Renal cortical epithelial cell (primary cell): ENCODE results near the gene FAM53B. TPM values are rescaled to one million over a fixed set of nuclear protein-coding genes. Genes with fewer than 3 reads are reported as not detected.

Source experiments
- DNase-seq: peaks from one replicate; pipeline ENCODE4 v3.0.0-alpha.2; 2011; ENCODE audit warnings: low read depth
- total RNA-seq: library from RNA; depleted of rRNA; stranded (reverse); fragments of >200 nt; gene quantifications from 2 replicates; pipeline ENCODE4 v1.2.3, GENCODE V29; 2014

FAM53B gene
- total RNA-seq, 1 donor from 2014 or later, result 20.4 TPM

DNA sequence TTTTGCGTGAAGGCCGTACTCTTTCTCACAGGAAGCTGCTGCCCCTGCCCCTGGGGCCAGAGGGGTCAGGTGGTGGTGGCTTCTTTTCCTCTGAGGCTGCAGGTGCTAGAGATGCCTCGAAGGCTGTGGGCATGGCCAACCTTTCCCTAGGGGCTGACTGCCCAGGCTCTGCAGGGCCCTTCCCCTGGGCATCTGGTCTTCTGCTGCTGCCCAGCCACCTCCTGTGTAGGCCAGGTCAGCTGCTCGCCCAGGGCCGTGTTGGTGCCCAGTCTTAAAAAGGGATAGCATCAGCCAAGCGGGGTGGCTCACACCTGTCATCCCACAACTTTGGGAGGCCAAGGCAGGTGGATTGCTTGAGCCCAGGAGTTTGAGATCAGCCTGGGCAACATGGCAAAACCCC is 114.3 kb downstream of the FAM53B start:
- DNase-seq, result no peak

- DNase-seq, result no peak
Measured at GRCh38 chr10:124629415-124629814, 114.8 kb downstream of the FAM53B start.

DNA sequence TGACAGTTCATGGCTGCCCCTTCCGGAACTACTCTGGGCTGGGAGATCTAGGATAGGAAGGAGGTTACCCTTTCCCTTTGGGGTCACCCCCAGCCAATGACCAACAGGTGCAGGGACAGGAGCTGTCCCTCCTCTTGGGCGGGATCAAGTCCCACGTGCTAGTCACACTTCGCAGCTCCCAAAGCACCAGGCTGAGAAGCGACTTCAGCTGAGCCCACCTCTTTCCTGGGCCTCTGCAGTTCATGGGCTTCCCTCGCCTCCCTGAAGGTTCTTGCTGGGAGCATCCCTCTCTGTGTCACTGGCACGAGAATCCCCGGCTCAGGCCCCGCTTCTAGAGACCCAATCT is 115.5 kb downstream of the FAM53B start:
- DNase-seq, result no peak

DNA sequence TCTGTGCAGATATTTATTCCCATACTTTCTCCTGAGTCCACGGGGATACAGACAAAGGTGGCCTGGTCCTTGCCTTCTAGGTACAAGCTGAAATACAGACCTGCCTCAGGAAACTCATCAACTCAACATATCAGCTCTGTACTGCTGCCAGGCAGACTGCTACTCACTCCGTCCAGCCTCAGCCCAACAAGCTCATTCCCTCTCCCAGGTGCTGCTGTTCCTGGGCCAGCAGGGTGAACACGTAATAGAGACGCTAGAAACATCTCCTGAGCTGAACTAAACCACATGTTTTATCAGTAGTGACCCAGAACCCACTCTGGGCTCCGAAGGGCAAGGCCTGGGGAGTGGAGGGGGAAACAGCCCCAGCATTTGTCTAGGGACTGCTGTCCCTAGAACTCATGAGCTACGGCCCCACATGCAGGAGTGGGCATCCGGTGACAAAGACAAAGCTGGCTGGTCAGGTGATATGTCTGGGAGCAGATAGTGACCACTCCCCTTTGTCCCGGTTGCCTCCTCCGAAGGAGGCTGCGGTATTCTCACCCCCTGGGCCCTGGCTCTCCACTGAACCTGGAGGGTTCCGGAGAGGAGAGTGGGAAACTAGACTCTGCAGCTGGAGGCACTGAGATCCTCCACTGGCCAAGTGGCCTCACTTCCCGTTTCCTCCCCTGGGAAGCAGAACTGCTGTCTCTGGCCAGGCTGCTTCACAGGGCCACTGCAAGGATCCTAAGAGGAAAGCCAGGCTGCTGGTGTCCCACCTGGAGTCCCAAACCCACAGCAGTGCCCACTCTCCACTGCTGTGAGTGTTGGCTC is 116.1 kb downstream of the FAM53B start:
- DNase-seq, result no peak

DNA sequence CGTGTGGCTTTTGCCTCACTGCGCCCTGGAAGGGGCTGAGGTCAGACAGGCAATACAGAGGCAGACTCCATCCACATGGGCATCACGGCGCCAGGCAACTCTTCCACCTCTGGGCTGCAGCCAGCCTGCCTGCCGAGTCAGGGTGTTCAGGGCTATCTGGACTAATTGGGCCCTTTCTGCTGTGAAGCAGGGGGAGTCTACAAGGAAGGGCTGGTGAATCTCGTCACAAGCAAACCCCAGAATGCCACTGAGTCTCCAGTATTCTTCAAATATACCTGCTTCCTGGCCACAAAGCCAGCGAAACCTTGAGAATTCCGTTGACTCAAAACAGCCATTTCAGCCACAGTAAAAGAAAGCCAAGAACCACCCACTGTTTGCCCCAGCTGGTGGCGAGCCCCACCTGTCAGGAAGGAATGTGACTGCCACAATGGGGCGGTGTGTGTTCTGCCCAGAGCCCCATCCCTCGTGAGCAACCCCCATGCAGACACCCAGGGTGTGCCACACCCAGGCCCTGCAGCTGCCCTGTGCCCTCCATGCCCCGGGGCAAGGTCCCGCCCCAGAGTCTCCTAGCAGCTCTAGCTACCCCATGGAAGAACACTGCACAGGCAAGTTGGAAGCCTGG is 117.3 kb downstream of the FAM53B start:
- DNase-seq, result no peak

- DNase-seq, result no peak
Measured at GRCh38 chr10:124625831-124626238, 118.3 kb downstream of the FAM53B start.

DNA sequence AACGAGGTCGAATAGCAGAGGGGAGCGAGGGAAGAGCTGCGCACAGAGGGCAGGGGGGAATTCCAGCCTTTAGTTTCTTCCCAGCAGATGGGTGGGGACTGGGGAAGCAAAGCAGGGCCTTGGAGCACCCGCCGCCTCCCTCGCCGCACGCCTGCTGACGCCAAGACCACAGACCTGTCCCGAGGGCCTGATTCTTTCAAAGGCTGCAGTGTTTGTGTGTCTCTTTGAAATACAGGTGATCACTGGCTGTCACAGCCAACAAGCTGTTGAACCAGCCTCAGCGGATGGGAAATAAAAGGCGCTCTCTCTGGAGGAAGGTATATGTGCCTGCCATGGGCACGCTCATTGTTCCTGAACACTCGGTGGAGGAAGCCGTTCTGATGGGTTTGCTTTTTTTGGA is 119.3 kb downstream of the FAM53B start:
- no peak for DNase-seq

DNA sequence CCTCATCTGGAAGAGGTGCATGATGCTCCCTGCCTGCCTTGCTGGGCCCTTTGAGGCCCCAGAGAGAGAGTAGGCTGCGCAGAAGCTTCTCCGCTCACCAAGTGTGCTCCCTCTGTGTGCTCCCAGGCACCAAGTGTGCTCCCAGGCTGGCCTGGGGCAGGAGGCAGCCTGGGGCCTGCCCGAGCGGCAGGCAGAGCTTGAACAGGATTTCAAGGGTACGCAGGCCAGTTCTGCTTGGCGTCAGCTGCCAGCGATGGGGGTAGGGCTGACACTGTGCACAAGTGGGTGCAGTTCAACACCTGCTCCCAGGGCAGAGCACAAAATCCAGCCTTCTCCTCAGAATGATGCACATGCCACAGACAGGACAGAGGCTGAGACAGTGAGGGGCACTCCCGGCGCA is 119.7 kb downstream of the FAM53B start:
- no peak for DNase-seq

DNA sequence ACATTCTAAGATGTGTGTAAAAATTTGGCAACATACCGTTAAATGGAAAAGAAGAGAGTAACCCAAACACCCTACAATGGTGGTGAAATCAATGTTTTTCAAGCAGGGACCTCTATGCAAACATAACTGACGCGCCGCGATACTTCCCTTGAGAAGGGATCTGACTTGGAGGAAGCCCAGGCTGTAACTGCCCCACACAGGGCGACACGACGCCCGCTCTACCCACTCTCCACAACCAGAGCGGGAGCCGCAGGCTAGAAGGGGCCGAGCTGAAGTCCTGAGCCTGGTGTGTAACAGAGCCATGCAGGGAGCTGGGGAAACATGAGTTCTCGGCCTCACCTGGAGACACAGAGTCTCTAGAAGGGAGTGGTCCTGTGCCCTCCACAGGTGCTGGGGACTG is 120.2 kb downstream of the FAM53B start:
- DNase-seq, result no peak

- DNase-seq, result no peak
Measured at GRCh38 chr10:124622866-124623536, 121.2 kb downstream of the FAM53B start.

DNA sequence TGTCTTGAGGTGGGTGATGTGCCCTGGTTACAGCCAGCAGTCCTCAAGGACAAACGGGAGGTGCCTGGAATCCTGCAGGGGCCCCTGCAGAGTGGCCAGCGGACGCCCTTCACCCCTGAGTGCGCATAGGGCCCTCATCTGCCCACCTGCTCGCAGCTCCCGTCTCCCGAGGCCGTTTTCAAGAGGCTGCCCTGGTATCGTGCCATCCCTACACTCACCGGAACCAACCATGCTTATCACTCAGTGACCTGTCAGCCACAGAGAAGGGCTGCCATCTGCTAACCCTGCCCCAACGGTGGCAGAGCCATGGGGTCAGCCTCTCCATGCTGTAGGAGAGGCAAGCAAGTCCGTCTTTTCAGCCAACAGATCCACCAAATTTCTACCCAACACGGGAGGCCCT is 122.0 kb downstream of the FAM53B start:
- no peak for DNase-seq

DNA sequence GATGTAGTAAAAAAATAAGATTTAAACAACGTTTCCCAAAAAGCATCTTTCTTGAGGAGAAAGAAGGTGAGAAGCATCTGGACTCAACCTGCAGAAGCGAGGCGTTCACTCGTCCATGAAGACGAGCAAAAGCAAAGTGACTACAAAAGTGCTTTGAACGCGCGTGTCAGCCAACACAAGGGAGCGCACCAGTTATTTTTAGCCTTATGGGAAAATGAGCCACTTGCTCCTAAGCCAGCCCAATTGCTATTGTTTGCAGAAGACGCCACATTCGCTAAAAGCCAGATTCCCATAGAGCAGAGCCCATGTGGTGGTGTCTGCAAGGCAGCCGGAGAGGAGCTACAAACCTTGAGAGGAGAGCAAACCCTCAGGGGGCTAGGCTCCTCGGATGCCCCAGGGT is 122.5 kb downstream of the FAM53B start:
- DNase-seq, result no peak

GRCh38 chr10:124619802-124620490 is 124.2 kb downstream of the FAM53B start:
- DNase-seq, result no peak

- DNase-seq, result no peak
Measured at GRCh38 chr10:124619195-124619594, 125.0 kb downstream of the FAM53B start.

- no peak for DNase-seq
Measured at GRCh38 chr10:124618470-124619073, 125.6 kb downstream of the FAM53B start.

- no peak for DNase-seq
Measured at GRCh38 chr10:124616836-124617130, 127.4 kb downstream of the FAM53B start.

GRCh38 chr10:124616040-124616835 is 127.9 kb downstream of the FAM53B start:
- no peak for DNase-seq

DNA sequence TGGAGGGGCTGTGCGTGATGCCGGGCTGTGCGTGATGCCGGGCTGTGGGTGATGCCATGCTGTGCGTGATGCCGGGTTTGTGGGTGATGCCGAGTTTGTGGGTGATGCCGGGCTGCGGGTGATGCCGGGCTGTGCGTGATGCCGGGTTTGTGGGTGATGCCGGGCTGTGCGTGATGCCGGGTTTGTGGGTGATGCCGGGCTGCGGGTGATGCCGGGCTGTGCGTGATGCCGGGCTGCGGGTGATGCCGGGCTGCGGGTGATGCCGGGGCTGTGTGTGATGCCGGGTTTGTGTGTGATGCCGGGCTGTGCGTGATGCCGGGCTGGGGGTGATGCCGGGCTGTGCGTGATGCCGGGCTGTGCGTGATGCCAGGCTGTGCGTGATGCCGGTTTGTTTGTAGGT is 128.9 kb downstream of the FAM53B start:
- no peak for DNase-seq

DNA sequence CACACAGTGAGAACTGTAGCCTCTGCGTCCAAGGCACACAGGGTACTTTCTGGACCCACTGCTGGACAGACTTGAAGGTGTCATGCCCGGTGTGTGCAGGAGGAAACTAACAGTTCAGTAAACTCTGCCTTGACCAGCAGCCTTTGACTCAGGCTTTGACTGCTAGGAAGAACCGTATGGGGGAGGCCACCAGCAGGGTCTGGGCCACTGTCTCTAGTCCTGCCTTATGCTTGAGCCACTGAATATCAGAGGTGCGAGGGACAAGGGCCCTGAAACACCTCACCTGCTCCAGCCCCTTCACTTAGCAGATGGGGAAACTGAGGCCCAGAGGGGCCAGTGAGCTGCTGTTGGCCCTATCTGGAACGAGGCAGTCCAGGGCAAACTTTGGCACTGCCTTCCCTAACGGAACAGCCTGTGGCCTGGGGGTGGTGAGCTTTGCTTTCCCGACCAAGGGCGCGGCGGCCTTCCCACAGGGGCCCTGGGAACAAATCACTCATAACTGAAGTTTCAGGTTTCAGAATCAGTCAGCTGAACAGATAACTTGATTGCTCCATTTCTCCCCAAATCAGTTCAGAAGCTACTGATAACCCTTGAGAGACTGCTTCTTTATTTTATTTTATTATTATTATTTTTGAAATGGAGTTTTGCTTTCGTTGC is 130.0 kb downstream of the FAM53B start:
- no peak for DNase-seq

- no peak for DNase-seq
Measured at GRCh38 chr10:124612611-124613498, 131.3 kb downstream of the FAM53B start.
